Liver (tissue), 3 donors: Measurements from ENCODE around the gene CHAT.

Source experiments
- ATF3 ChIP-seq: IDR thresholded peaks from 2 replicates; pipeline ENCODE4 v1.6.1; 2016; ENCODE audit warnings: antibody characterized with exemption
- CTCF ChIP-seq: fragments of 150-350 bp; IDR thresholded peaks from 2 replicates; pipeline ENCODE4 v1.5.1; 2017; ENCODE audit warnings: improper control_type of control experiment, low read depth, low read length; ENCODE audit not compliant: missing input control
- FOXA2 ChIP-seq: IDR thresholded peaks from 2 replicates; pipeline ENCODE4 v1.6.1; 2016; ENCODE audit warnings: antibody characterized with exemption
- JUND ChIP-seq, 2 donors: IDR thresholded peaks; 2 replicates each; pipeline ENCODE4 v1.6.1; 2016; ENCODE audit warnings: antibody characterized with exemption in 2 of 2
- RAD21 ChIP-seq, 2 donors: IDR thresholded peaks; 2 replicates each; pipeline ENCODE4 v1.6.1; 2016; ENCODE audit warnings: antibody characterized with exemption in 2 of 2, mild to moderate bottlenecking in 2 of 2
- REST ChIP-seq: IDR thresholded peaks from 2 replicates; pipeline ENCODE4 v1.6.1; 2016; ENCODE audit warnings: antibody characterized with exemption, mild to moderate bottlenecking
- TAF1 ChIP-seq: conservative IDR thresholded peaks from 2 replicates; pipeline ENCODE4 v1.6.1; 2016; ENCODE audit warnings: antibody characterized with exemption, mild to moderate bottlenecking
- donor health status: healthy.
- donor health status: healthy.

GRCh38 chr10:49654036-49654693 lies 40.3 kb downstream of the CHAT start:
- no peak for TF ChIP-seq CTCF
- no peak for TF ChIP-seq REST
- no peak for TF ChIP-seq TAF1
- TF ChIP-seq FOXA2, result no peak
- no peak for TF ChIP-seq ATF3
- no peak for TF ChIP-seq RAD21 (IDR thresholded peaks at IDR 0.05)
- no peak for TF ChIP-seq JUND (IDR thresholded peaks at IDR 0.05)
